AG09319 (cell line): ENCODE measurements around the gene PKDCC.

Experiments used
- DNase-seq: peaks from one replicate; pipeline ENCODE4 v3.0.0-alpha.2; 2010; ENCODE audit warnings: low read depth; ENCODE audit errors: extremely low read depth
- TF ChIP-seq, protein P1 (sequence below): IDR thresholded peaks from 2 replicates; pipeline ENCODE4 v1.5.1; 2011; ENCODE audit warnings: low read depth, mild to moderate bottlenecking, inconsistent platforms, low read length, moderate library complexity

Gene PKDCC

DNA sequence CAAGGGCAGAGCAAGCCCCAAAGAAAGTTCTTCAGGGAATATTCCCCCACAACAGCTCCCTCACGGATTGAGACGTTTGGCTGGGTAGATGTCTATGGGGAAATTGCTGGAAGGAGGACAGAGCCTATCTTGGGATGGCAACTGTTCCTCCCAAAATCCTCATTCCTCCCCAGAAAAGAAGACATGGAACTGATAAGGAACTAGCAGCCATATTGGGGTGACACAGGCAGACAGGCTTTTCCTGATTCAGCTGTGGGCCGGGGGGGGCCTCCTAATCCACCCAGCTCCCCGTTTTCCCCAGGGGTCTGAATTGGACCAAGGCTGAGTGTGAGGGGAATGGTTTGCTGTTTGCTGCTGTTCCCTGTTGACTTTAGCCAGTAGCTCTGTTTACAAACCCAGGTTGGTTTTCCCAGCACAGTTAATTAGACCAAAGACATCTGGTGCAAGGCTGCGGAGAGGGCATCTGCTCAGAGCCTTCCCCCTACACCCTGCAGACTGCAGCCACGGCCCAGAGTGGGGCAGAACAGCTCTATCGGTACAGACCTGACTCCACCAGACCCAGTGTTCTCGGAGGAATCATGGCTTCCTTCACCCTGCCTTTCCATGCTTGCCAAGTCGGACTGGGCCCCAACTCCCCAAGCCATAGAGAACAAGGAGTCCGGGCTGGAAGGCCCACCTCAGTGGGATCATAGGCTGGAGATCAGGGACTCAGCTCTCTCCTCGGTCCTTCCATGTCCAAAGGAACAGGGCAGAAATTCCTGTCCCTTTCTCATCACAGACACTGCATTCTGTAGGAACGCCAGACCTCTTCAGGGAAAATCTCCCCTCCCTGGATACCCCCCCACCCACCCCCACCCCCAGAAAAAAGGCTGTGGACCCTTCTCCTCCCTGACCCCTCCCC lies 1.7 kb upstream of the PKDCC start:
- TF ChIP-seq, protein P1, sequence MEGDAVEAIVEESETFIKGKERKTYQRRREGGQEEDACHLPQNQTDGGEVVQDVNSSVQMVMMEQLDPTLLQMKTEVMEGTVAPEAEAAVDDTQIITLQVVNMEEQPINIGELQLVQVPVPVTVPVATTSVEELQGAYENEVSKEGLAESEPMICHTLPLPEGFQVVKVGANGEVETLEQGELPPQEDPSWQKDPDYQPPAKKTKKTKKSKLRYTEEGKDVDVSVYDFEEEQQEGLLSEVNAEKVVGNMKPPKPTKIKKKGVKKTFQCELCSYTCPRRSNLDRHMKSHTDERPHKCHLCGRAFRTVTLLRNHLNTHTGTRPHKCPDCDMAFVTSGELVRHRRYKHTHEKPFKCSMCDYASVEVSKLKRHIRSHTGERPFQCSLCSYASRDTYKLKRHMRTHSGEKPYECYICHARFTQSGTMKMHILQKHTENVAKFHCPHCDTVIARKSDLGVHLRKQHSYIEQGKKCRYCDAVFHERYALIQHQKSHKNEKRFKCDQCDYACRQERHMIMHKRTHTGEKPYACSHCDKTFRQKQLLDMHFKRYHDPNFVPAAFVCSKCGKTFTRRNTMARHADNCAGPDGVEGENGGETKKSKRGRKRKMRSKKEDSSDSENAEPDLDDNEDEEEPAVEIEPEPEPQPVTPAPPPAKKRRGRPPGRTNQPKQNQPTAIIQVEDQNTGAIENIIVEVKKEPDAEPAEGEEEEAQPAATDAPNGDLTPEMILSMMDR = no peak
- no peak for DNase-seq

GRCh38 chr2:42046819-42047487 lies 868 bp upstream of the PKDCC start:
- no peak for DNase-seq
- TF ChIP-seq, protein P1 = no peak

- DNase-seq = no peak
- TF ChIP-seq, protein P1 = no peak
Observed at GRCh38 chr2:42048299-42049220, 739 bp downstream of the PKDCC start.

DNA sequence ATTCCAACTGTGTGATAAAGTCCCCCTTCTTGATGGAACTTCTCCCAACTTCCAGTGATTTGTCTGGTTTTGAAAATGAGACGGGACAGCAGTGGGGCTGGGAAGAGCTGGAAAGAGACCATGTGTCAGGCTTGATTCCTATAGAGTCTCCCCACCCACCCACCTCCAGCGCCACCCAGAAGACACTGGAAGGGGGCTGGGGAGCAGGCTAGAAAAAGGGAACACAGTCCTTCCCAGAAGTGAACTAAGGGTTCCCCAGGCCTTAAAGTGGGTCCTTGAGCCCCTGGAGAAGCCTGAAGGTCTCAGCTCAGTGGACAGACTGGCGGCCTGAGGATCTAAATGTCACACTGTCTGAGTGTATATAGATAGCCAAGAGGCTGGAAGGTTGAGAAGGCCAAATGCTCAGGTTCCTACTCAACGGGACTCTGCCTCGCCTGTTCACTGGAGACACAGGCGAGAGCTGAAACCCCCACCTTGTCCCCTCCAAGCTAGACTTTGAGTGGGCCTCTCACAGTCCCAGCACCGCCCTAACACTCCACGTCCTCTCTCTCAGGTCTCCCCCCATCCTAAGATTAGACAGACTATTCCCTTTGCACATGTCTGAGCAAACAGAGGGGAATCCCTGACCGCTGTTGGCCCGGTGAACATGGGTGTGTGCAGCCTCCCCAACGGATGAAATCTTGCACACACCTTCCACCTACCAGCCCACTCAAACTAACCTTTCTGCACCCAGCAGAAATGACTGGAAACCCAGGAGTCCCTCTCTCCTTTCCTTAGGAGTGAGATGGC lies 1.6 kb downstream of the PKDCC start:
- DNase-seq = no peak
- TF ChIP-seq, protein P1 = no peak

GRCh38 chr2:42050010-42050702 lies 2.3 kb downstream of the PKDCC start:
- TF ChIP-seq, protein P1 = no peak
- DNase-seq = no peak
